HG03575 (cell line): ENCODE data around the gene WDR62.
"Not testable (repeated sequence)": the region's sequence is repeated elsewhere in the genome, so short reads cannot be mapped to it uniquely, and the experiment has no call there.

Experiments
- ATAC-seq: cut with Tn5 transposase; IDR thresholded peaks from one replicate; pipeline ENCODE4 v1.9.1; 2021; ENCODE audit not compliant: unreplicated experiment, insufficient number of reproducible peaks, low FRiP score; ENCODE audit errors: extremely low read depth

WDR62 gene

DNA sequence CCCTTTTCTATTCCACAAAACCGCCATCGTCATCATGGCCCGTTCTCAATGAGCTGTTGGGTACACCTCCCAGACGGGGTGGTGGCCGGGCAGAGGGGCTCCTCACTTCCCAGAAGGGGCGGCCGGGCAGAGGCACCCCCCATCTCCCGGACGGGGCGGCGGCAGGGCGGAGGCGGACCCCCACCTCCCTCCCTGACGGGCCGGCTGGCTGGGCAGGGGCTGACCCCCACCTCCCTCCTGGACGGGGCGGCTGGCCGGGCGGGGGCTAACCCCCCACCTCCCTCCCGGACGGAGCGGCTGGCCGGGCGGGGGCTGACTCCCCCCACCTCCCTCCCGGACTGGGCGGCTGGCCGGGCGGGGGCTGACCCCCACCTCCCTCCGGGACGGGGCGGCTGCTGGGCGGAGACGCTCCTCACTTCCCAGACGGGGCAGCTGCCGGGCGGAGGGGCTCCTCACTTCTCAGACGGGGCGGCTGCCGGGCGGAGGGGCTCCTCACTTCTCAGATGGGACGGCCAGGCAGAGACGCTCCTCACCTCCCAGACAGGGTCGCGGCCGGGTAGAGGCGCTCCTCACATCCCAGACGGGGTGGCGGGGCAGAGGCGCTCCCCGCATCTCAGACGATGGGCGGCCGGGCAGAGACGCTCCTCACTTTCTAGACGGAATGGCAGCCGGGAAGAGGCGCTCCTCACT lies 14.3 kb downstream of the WDR62 start:
- ATAC-seq: not testable (repeated sequence)

DNA sequence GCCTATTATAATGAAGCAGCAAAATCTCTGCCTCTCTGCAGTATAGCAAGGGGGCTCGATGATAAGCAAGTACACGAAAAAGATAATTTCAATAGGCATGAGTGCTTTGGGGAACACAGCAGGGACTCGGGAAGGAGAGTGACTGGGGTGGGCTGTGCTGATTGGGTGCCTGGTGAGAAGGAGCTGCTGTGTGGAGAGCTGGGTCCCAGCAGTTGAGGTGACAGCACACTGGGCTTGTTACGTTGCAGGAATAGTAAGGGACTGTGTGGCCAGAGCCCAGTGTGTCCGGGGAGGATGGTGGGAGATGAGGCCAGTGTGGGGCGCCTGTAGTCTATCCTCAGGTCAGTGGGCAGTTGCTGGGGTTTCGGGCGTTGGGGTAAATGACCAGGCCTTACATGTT lies 17.4 kb downstream of the WDR62 start:
- ATAC-seq: no peak

DNA sequence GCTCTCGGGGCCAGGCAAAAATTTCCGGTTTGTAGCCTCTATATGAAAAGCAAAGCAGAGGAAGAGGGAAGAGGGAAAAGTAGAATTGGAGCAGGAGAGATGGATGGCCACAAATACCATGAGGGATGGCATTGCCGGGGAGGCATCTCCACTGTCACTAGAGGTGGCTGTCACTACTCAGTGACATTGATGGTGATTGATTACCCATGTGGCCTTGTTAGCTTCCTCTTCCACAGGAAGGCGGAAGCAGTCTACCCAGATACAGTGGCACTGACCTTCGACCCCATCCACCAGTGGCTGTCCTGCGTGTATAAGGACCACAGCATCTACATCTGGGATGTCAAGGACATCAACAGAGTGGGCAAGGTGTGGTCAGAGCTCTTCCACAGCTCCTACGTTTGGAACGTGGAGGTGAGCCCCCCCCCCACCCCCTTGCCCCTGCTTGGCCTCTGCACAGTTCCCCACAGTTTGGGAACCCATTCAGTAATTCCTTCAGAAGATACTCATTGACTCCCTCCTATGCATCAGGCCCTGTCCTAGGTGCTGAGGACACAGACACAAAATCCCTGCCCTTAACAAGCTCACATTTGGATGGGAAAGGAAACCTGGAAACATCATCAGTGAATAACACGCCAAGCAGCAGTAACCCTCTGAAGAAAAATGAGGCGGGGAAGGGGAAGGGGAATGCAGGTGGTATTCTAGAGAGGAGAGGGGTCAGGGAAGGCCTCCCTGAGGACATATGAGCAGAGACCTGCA lies 18.6 kb downstream of the WDR62 start:
- no peak for ATAC-seq

DNA sequence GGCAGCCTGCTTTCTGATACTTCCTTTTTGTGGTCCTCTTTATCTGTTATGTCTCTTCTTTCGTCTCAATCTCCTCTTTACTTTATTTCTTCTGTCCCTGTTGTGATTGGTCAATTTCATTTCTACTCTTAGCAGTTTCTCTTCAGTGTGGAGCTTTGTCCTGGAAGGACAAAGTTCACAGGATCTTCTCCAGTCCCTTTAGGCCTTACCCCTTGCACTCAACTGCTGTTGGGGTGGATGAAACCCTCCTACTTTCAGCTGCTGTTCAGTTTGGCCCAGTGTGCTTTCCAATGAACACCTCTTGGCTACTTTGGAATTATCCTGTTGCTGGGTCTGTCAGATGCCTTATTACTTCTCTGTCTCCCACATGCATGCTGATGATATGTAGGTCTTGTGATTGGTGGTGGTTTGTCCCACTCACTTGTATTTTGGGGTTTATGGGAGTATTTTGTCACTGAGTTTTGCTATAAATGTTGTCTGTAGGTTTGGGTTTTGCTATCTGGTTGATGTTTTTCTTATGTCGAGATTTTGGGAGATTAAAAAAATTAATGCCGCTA lies 24.8 kb downstream of the WDR62 start:
- no peak for ATAC-seq

DNA sequence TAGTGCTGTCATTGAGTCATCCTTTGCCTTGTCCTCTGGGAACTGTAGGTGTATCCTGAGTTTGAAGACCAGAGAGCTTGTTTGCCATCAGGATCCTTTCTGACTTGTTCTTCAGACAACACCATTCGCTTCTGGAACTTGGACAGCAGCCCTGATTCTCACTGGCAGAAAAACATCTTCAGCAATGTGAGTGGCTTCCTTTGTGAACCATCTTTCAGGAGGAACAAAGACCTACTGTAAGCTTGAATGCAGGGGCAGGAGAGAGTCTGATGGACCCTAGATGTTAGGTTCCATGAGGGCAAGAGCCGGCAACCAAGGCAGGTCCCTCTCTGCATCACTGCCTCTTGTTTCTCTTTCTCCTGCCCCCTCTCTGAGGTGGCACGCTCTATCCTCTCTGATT lies 26.7 kb downstream of the WDR62 start:
- no peak for ATAC-seq

DNA sequence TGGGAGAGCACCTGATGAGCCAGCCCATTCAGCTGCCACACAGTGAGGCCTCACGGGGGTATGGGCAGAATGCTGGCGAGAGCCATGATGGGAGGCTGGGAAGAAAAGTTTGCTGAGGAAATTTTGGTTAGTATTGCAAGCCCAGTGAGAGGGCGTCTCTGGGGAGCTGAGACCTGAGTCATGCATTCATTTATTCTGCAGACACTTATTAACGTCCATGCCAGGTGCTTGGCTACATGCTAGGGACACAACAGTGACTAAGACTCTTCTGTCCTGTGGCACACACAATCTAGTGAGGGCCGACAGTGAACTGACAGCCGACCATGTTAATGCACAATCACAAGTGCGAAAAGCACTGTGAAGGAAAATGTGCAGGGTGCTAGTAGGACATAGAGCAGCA lies 27.2 kb downstream of the WDR62 start:
- no peak for ATAC-seq

DNA sequence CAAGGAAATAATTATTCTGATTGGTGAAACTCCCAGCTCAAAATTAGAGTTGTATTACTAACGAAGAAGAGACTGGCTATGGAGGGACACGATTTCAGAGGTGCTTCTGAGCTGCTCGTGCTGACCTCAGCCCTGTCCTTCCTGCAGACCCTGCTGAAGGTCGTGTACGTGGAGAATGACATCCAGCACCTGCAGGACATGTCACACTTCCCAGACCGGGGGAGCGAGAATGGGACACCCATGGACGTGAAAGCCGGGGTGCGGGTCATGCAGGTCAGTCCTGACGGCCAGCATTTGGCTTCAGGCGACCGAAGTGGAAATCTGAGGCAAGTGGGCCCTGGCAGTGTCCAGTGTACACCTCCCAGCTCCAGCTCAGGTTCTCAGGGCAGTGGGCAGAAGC lies 28.2 kb downstream of the WDR62 start:
- ATAC-seq: no peak

DNA sequence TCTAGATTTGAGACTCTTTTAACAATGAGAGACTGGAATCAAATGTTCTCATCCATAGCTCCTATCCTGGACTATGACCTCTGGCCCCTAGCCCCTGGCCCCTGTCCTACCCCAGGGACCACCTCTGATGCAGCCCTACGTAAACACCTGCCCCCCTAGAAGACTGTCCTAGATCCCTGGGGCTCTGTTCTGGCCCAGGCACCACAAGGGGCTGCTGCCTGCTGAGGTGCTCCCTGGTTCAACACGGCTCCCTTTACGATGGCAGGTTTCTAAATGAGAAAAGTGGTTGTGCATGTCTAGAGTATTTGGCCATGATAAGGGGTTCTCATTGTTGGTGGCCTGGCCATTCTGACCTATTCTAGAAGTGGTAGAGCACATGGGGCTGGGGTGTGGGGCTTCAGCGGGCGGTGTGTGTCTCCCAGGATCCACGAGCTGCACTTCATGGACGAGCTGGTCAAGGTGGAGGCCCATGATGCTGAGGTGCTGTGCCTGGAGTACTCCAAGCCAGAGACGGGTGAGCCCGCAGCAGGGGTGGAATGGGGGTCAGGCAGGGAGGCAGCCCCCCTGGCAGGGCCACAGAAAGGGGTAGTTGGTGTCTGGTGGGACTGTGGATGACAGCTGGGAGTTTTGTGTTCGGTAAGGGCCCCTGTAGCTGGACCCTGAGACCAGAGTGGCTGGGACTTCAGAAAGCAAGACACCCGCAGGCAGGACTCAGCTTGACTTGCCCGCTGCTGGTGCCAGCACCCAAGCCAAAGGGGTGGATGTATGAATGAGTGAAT lies 29.7 kb downstream of the WDR62 start:
- no peak for ATAC-seq

DNA sequence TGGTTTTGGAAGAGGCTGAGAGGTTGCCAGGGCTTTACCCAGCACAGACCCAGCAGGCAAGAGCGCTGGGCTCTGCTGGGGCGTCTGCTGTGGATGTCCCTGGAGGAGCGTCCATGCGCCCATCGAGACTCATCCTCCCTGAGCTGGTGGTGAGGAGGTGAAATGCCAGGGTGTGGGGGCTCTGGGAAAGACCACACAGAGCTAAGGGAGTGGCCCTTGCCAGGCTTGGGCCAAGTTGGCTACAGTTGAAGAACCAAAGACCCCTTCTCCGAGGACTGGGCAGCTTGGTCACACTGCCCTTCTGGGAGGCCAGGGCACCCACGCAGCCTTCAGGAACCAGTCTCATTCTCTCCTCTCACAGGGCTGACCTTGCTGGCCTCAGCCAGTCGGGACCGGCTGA lies 31.6 kb downstream of the WDR62 start:
- ATAC-seq: no peak

DNA sequence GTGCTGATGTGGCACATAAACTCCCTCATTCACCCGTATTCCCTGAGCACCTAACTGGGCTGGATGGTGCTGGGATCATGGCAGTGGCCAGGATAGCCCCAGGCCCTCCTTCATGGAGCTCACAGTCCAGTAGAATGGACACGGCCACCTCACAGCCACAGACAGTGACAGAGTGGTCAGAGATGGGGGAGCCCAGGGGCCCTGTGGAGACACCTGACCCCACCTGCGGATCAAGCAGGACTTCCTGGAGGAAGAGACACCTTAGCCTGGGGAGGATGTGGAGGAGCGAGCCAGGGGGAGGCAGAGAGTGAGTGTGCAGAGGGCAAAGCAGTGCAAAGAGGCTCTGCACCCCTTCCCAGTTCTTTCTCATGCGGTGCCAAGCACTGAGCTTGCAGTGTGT lies 35.1 kb downstream of the WDR62 start:
- ATAC-seq: no peak

DNA sequence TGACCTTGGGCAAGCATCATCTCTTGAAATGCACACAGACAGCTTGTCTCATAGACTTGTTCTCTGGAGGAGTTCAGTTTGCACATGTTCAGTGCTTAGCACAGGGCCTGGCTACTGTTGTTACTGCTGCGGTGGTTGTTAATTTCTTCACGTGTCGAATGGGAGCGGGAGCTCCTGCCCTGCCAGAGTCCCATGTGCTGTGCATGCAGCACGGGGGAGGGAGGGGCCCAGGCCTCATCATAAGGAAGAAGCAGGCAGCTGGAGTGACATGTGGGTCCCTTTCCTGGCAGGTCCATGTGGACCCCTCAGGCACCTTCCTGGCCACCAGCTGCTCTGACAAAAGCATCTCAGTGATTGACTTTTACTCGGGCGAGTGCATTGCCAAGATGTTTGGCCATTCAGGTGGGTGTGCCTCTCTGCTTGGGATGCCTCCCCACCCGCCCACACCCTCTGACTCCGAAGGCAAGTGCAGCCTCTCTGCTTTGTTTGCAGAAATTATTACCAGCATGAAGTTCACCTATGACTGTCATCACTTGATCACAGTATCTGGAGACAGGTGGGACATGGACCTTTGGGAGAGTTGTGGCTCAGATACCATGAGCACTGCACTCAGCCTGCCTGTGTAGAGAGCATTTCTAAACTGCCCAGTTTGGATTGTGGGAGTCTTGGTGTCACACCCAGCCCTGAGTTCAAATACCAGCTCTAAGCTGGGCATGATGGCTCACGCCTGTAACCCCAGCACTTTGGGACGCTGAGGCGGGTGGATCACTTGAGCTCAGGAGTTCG lies 36.4 kb downstream of the WDR62 start:
- no peak for ATAC-seq

DNA sequence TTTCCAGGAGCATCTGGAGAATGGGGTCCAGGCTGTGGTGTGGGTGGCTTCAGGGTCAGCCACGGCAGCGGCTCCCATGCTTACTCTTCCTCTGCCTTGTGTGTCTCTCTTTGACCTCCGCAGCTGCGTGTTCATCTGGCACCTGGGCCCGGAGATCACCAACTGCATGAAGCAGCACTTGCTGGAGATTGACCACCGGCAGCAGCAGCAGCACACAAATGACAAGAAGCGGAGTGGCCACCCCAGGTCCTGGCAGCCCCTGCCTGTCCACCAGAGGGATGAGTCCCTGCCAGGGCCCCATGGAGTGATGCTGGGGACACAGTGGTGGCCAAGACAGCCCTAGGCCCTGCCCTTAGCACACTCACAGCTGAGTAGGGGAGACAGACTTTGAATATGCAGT lies 37.9 kb downstream of the WDR62 start:
- no peak for ATAC-seq

DNA sequence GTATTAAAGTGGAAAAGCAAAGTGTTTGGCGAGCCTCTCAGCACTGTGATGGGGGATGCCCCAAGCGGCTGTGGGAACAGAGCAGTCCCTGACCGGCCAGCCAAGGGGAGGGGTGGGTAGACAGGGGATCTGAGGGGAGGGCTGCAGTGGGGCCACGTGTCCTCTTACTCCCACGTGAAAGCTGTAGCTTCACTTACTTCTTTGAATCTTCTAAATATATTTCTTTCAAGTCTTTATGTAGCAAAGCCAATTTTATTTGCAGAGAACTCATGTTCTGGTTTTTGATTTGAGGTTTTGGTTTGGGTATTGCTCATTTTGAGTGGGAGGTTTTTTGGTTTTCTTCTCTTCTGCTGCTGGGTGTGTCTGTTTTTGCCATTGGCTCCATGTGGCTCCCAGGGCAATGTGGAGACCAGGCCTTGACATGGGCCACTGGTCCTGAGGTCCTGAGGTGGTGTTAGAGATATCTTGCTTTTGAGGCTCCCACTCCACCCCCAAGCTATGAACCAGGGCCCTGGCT lies 38.5 kb downstream of the WDR62 start:
- no peak for ATAC-seq

DNA sequence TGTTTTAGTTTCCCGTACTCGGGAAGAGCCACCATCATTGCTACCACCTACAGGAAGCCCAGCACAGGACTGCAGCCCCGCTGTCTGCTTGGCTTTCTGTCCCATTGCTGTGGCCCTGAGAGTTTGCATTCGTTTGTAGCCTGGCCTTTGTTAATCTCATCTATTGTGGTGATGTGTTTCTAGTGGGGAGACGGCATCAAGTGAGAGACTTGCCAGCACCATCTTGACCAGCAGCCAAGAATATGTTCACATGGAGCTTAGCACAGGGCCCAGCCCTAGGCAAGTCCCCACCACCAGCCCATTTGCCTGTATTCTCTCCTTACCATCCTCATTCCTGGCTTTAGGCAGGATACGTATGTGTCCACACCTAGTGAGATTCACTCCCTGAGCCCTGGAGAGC lies 39.0 kb downstream of the WDR62 start:
- ATAC-seq: no peak

DNA sequence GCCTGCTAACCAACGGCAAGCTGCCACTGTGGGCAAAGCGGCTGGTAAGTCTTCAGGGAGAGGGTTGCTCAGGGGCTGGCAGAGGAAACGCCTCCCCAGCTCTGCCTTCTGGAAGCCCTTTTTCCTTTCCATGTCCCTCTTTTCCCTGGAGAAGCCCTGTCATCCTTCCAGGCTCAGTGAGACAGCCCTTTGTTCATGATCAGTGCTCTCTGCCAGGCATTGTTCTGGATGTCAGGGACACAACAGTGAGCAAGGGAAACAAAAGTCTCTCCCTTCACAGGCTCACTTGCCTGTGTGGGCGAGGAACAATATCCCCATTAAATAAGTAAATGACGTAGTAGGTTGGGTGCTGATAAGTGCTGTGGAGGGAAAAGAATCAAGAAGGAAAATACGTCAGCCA lies 42.3 kb downstream of the WDR62 start:
- no peak for ATAC-seq

DNA sequence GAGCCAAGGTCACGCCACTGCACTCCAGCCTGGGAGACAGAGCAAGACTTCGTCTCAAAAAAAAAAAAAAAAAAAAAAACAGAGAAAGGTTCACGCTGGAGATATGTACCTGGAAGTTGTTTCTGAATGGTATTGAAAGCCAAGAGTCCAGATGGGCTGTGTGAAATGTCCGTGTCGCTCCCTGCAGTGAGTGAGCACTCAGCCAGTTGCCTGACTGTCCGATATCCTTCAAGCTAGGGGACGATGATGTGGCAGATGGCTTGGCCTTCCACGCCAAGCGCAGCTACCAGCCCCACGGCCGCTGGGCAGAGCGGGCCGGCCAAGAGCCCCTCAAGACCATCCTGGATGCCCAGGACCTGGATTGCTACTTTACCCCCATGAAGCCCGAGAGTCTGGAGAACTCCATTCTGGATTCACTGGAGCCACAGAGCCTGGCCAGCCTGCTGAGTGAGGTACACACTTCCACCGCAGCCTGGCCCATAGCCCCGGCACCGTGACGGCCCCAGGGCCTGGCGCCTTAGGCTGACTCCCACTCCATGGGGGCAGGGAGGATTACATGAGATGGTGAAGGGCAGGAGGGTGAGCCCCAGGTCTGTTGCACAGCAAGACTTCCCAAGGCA lies 44.6 kb downstream of the WDR62 start:
- no peak for ATAC-seq

DNA sequence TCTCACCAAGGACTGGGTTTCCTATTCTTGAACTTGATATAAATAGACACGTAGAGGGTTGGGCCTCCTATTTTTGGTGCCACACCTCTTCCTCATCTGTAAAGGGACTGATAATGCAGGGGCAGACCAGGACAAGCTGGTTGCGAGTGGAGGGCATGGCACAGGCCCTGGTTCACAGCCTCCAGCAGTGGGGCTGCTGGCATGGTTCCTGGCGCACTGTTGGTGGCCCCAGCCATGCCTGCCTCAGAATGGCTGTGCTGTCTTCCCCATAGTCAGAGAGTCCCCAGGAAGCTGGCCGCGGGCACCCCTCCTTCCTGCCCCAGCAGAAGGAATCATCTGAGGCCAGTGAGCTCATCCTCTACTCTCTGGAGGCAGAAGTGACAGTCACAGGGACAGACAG lies 45.8 kb downstream of the WDR62 start:
- ATAC-seq: no peak

DNA sequence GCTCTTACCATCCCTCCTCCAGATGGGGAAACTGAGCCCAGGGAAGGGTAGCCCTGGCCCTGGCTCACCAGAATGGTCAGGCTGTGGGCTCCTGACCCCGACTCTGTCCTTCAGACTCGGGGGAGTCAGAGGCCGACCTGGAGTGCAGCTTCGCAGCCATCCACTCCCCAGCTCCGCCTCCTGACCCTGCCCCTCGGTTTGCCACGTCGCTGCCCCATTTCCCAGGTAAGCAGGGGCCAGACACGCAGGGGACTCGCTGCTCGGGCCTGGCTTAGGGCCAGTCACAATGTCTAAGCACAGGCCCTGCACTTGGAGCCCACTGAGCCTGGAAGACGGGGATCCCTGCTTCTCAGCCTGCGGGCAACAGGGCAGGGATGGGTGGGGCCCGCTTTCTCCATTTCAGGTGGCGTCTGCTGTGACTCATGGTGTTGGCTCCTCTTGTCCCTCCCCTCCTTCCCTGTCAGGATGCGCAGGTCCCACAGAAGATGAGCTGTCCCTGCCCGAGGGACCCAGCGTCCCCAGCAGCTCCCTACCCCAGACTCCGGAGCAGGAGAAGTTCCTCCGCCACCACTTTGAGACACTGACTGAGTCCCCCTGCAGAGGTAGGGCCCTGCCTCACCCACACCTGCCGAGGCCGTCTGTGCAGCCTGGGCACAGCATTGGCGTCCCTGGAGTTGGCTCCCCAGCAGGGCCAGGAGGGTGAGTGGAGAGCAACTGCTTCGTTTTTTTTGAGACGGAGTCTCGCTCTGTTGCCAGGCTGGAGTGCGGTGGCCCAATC lies 47.0 kb downstream of the WDR62 start:
- ATAC-seq: no peak
